DOHH2 (cell line): Measurements from ENCODE around the gene RPS28.

ENCODE experiments used
- H3F3A ChIP-seq: fragments of 200-600 bp; sonication (generic), shearing (Covaris generic); 2 replicates; pipeline ENCODE4 v1.6.0; 2016; ENCODE audit warnings: antibody characterized with exemption, mild to moderate bottlenecking; ENCODE audit not compliant: control insufficient read depth, insufficient read depth
- H3K27ac ChIP-seq: fragments of 200-600 bp; sonication (generic); 2 replicates; pipeline ENCODE4 v1.5.1; 2014; ENCODE audit warnings: low read depth, mild to moderate bottlenecking, low read length, moderate library complexity
- H3K27me3 ChIP-seq: fragments of 200-600 bp; sonication (generic); 2 replicates; pipeline ENCODE4 v1.6.1; 2014; ENCODE audit warnings: mild to moderate bottlenecking, low read length, mixed read lengths; ENCODE audit not compliant: control insufficient read depth
- H3K36me3 ChIP-seq: fragments of 200-600 bp; sonication (generic); 2 replicates; pipeline ENCODE4 v1.6.1; 2014; ENCODE audit warnings: mild to moderate bottlenecking, low read length, moderate library complexity, mixed read lengths; ENCODE audit not compliant: control insufficient read depth
- H3K4me1 ChIP-seq: fragments of 200-600 bp; sonication (generic); 2 replicates; pipeline ENCODE4 v1.6.1; 2014; ENCODE audit warnings: mild to moderate bottlenecking, low read length, mixed read lengths; ENCODE audit not compliant: control insufficient read depth
- H3K4me2 ChIP-seq: fragments of 200-600 bp; sonication (generic); 2 replicates; pipeline ENCODE4 v1.6.0; 2014; ENCODE audit warnings: mild to moderate bottlenecking, low read length, moderate library complexity
- H3K4me3 ChIP-seq: fragments of 200-600 bp; sonication (generic); 2 replicates; pipeline ENCODE4 v1.5.1; 2014; ENCODE audit warnings: mild to moderate bottlenecking, low read length, mixed read lengths
- H3K79me2 ChIP-seq: fragments of 200-600 bp; sonication (generic); 2 replicates; pipeline ENCODE4 v1.6.1; 2014; ENCODE audit warnings: mild to moderate bottlenecking, low read length, mixed read lengths; ENCODE audit not compliant: control insufficient read depth
- H3K9me2 ChIP-seq: fragments of 200-600 bp; sonication (generic); replicated peaks from 2 replicates; pipeline ENCODE4 v1.6.1; 2014; ENCODE audit warnings: mild to moderate bottlenecking, low read length, mixed read lengths; ENCODE audit not compliant: control insufficient read depth
- H3K9me3 ChIP-seq: fragments of 200-600 bp; sonication (generic); 2 replicates; pipeline ENCODE4 v1.6.1; 2014; ENCODE audit warnings: antibody characterized with exemption, low read length, mixed read lengths; ENCODE audit not compliant: control insufficient read depth, insufficient read depth
- H4K20me1 ChIP-seq: fragments of 200-600 bp; sonication (generic); 2 replicates; pipeline ENCODE4 v1.6.0; 2014; ENCODE audit warnings: low read depth, mild to moderate bottlenecking, antibody characterized with exemption, low read length, moderate library complexity; ENCODE audit not compliant: control insufficient read depth, insufficient read depth
- EZH2phosphoT487 ChIP-seq: fragments of 200-600 bp; sonication (generic); IDR thresholded peaks from 2 replicates; pipeline ENCODE4 v1.6.1; 2017; ENCODE audit warnings: borderline replicate concordance, mild to moderate bottlenecking, antibody characterized with exemption, low read length, moderate library complexity, mixed read lengths
- TF ChIP-seq, protein P1 (sequence below): fragments of 200-600 bp; sonication (generic); IDR thresholded peaks from one replicate; pipeline ENCODE4 v1.5.1; 2014; ENCODE audit warnings: antibody characterized with exemption, mild to moderate bottlenecking, low read depth, low read length; ENCODE audit not compliant: poor library complexity, severe bottlenecking

RPS28 gene

DNA sequence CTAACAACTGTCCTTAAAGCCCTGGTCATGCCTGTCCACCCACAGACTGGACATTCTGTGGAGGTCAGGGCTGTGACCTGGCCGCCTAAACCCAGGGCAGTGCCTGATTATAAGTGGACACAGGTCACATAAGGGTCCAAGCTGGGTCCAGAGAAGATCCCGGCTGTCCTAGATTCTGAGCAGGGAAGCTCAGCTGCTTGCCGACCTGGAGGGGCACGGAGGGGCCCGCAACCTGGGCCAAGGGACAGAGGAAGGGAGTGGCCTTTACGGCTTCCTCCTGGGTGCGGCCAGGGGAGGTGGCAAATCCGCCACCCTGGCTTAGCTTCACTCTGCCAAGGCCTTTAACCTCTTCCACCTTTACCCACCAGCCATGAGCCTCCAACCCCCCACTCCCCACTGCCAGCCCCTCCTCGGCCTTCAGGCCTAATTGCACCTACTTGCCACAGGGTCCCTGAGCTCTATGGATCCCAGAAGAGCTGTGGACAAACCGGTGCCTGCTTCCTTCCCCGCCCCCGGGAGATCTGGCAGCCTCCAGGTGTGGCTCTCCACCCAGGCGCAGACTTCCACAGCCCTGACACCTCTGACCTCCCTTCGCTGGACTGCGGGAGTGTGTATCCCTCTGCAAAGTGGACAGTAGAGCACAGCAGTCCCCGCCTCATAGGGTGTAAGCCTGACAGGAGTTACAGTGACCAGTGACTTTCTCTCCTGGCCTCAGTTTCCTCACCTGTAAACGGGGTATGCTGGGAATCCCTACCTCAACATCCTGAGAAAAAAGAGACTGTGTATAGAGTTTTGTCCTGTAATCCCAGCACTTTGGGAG is 14.9 kb upstream of the RPS28 start:
- H3K36me3 ChIP-seq: peaks cover 45% of the 10 kb centered on the region
- H3K27me3 ChIP-seq: no peaks in the 10 kb centered on the region
- peaks cover 35% of the 10 kb centered on the region for H3K79me2 ChIP-seq
- no peaks in the 10 kb centered on the region for H3K9me2 ChIP-seq
- H3K4me1 ChIP-seq: peaks cover 26% of the 10 kb centered on the region
- peak overlapping the region; percentile 87 for H3K4me3 ChIP-seq
- no peak overlapping the region for H3K27ac ChIP-seq
- TF ChIP-seq, protein P1, sequence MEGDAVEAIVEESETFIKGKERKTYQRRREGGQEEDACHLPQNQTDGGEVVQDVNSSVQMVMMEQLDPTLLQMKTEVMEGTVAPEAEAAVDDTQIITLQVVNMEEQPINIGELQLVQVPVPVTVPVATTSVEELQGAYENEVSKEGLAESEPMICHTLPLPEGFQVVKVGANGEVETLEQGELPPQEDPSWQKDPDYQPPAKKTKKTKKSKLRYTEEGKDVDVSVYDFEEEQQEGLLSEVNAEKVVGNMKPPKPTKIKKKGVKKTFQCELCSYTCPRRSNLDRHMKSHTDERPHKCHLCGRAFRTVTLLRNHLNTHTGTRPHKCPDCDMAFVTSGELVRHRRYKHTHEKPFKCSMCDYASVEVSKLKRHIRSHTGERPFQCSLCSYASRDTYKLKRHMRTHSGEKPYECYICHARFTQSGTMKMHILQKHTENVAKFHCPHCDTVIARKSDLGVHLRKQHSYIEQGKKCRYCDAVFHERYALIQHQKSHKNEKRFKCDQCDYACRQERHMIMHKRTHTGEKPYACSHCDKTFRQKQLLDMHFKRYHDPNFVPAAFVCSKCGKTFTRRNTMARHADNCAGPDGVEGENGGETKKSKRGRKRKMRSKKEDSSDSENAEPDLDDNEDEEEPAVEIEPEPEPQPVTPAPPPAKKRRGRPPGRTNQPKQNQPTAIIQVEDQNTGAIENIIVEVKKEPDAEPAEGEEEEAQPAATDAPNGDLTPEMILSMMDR: no peak
- TF ChIP-seq EZH2phosphoT487: no peak
- H3K4me2 ChIP-seq: peak overlapping the region; percentile 93
- H4K20me1 ChIP-seq: 0 out of 2 replicates have a peak, but pooled peaks cover 5% of the 10 kb centered on the region
- H3K9me3 ChIP-seq: no peaks in the 10 kb centered on the region
- no peaks in the 10 kb centered on the region for H3F3A ChIP-seq

DNA sequence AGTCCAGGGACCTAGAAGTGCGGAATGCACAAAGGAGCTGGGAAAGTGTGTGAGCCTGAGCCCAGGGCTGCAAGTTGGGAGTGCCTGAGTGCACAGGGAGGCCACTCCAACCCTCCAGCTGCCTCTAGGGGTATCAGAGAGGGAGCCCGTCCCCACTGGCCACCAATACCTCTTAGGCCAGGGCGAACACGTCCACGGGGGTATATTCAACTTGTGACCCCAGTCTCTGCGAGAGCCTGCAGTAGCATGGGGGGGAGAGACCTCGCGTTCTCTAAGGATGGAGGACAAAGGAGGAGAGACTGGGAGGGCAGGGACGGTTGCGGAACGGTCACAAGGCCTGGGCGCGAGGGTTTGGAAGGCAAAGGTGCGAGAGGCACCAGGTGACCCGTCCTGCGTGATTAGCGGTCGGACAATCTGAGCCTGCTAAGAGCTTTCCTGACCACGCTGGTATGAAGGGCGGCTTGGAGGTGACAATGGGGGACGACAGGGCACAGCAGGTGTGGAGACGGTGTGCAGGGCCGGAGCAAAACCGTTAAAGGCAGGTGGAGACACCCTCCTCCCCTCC is 13.8 kb upstream of the RPS28 start:
- TF ChIP-seq, protein P1: no peak
- TF ChIP-seq EZH2phosphoT487: no peak
- H4K20me1 ChIP-seq: 0 out of 2 replicates have a peak, but pooled peaks cover 5% of the 10 kb centered on the region
- H3K9me2 ChIP-seq: no peaks in the 10 kb centered on the region
- no peaks in the 10 kb centered on the region for H3F3A ChIP-seq
- H3K4me1 ChIP-seq: peaks cover 26% of the 10 kb centered on the region
- H3K79me2 ChIP-seq: peaks cover 35% of the 10 kb centered on the region
- peak overlapping the region; percentile 87 for H3K4me3 ChIP-seq
- peak overlapping the region; percentile 93 for H3K4me2 ChIP-seq
- peak overlapping the region; percentile 57 for H3K27ac ChIP-seq
- H3K27me3 ChIP-seq: no peaks in the 10 kb centered on the region
- H3K36me3 ChIP-seq: peaks cover 44% of the 10 kb centered on the region
- no peaks in the 10 kb centered on the region for H3K9me3 ChIP-seq

DNA sequence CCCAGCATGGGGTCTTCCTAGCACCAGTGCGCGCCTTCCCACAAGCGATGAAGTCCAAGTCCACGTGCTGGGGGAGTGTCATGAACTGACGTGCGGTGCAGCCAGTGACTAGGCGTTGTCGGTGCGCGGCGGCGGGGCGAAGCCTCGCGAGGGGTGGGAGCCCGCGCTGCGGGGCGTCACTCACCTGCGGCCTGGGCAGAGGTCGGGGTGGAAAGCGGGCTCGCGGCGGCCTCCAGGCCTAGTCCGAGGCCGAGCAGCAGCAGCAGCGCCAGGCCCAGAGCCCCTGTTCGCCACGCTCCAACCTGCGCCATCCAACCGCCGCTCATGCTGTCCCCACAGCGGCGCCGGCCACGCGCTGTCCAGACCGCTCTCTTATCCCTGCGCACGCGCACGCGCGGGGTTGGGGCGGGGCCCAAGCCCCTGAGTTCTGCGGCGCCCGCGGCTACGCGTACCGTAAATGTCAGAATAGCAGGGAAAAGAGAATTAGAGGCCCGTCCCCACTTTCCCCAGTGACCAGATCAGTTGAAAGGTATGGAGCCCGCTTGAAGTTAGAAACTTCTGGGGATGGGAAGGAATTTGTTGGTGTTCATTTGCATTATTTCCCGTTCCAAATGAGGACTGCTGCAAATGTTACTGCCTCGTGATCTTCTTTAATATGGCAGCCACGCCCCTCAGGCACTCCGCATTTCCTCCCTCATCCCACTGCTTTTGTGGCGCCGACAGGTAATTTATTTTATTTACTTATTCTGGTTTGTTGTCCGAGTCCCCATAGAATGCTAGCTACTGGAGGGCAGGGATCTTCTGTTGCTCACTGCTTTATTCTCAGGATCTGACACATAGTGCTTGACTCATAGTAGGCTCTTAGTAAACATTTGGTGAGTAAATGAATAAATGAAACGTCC is 13.1 kb upstream of the RPS28 start, which contains the start of gene CD320:
Gene CD320 (minus strand): TSS at position 394 of the 902 bp plus-strand sequence. CDS start 68 bp downstream, at position 326.
- no peak for TF ChIP-seq EZH2phosphoT487
- TF ChIP-seq, protein P1: no peak
- H3K36me3 ChIP-seq: peaks cover 45% of the 10 kb centered on the region
- H3K4me2 ChIP-seq: peak within 1 kb of the TSS; percentile 93
- peaks cover 35% of the 10 kb centered on the region for H3K79me2 ChIP-seq
- H3F3A ChIP-seq: no peaks in the 10 kb centered on the region
- peak within 1 kb of the TSS; percentile 87 for H3K4me3 ChIP-seq
- peak within 1 kb of the TSS; percentile 57 for H3K27ac ChIP-seq
- H3K9me3 ChIP-seq: no peaks in the 10 kb centered on the region
- no peaks in the 10 kb centered on the region for H3K9me2 ChIP-seq
- 0 out of 2 replicates have a peak, but pooled peaks cover 5% of the 10 kb centered on the region for H4K20me1 ChIP-seq
- H3K4me1 ChIP-seq: peaks cover 26% of the 10 kb centered on the region
- H3K27me3 ChIP-seq: no peaks in the 10 kb centered on the region
